ENCODE measurements around the gene HOXA7.

DNA sequence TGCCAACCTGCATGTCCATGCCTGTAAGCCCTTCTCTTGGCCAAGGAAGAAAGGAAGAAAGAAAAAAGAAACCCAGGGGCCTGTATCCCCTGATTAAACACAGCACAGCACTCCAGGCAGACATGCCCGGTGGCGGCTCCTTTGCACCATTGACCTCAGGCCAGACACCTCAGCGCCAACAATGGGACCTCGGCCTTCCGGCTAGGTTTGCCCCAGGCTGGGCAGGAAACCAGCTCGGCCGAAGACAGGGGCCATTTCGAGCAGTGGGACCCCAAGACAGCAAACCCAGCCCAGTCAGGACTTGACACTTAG lies 14.8 kb upstream of the HOXA7 start:
- no peak for TF ChIP-seq CTCF (IDR thresholded peaks at IDR 0.05)
- TF ChIP-seq POLR2AphosphoS5 (IDR thresholded peaks at IDR 0.05): no peak
